H1 (cell line): ENCODE results near the gene TOP1. TPM values are rescaled to one million over a fixed set of nuclear protein-coding genes. Genes with fewer than 3 reads are reported as not detected.

Source experiments
- CBX8 ChIP-seq: fragments of 300-800, 300-1000 bp; sonication (generic); IDR thresholded peaks from 2 replicates; pipeline ENCODE4 v1.7.1; 2016; ENCODE audit warnings: low read depth, low read length, borderline replicate concordance
- CHD1 ChIP-seq: IDR thresholded peaks from 2 replicates; pipeline ENCODE4 v1.6.1; 2012; ENCODE audit warnings: low read depth, low read length, improper control_type of control experiment
- CTBP2 ChIP-seq: IDR thresholded peaks from 2 replicates; pipeline ENCODE4 v1.7.0; 2011; ENCODE audit warnings: borderline replicate concordance, mild to moderate bottlenecking, moderate library complexity, mixed read lengths, low read length; ENCODE audit not compliant: insufficient read depth, insufficient read length
- JUN ChIP-seq: IDR thresholded peaks from 2 replicates; pipeline ENCODE4 v1.6.1; 2011; ENCODE audit warnings: low read depth, mild to moderate bottlenecking, improper control_type of control experiment, low read length
- NRF1 ChIP-seq: IDR thresholded peaks from 2 replicates; pipeline ENCODE4 v1.6.1; 2011; ENCODE audit warnings: mild to moderate bottlenecking, low read depth, low read length, improper control_type of control experiment
- SIN3A ChIP-seq, 2 experiments: IDR thresholded peaks in 1 of 2; conservative IDR thresholded peaks in 1 of 2; 2 replicates each; pipeline ENCODE4 v1.6.1; 2011 to 2012; ENCODE audit warnings: low read length in 2 of 2, improper control_type of control experiment in 1 of 2, low read depth in 1 of 2, mild to moderate bottlenecking in 1 of 2
- SP2 ChIP-seq: IDR thresholded peaks from 2 replicates; pipeline ENCODE4 v1.6.1; 2012; ENCODE audit warnings: mild to moderate bottlenecking, low read length, inconsistent platforms
- TEAD4 ChIP-seq: IDR thresholded peaks from 2 replicates; pipeline ENCODE4 v1.6.1; 2012; ENCODE audit warnings: low read depth, low read length, inconsistent platforms, mixed read lengths
- polyA plus RNA-seq, 7 experiments: library from polyadenylated mRNA; depleted of rRNA in 3 of 7; stranded (reverse) in 5 of 7; unstranded in 2 of 7; fragments of >200 nt in 5 of 7; fragments of 200-250 nt in 2 of 7; gene quantifications; 1 replicate in 5 of 7; 2 replicates in 1 of 7; 4 replicates in 1 of 7; pipeline versions ENCODE4 v1.2.1 to v1.2.3, GENCODE V29; 2011 to 2013; ENCODE audit warnings: missing spikeins in 2 of 7, mixed read lengths in 2 of 7
- total RNA-seq: library from RNA; stranded (reverse); fragmentation: NEBNext Ultra II Directional; extraction: Animal tissue kit (Norgen Biotek cat#: 25700); gene quantifications from 2 replicates; pipeline ENCODE4 v1.2.1, GENCODE V29; 2021
- TF ChIP-seq, protein P1 (sequence below): fragments of 300-600 bp; sonication (generic); IDR thresholded peaks from 2 replicates; pipeline ENCODE4 v1.7.1; 2012; ENCODE audit warnings: low read length, moderate library complexity, mild to moderate bottlenecking, inconsistent platforms; ENCODE audit not compliant: insufficient replicate concordance

Gene TOP1
- total and polyA plus RNA-seq, 2 of the 8 experiments (the other 6 are each of a cell fraction or from before 2014, with no cell fraction given), result 7.4 to 108 TPM

DNA sequence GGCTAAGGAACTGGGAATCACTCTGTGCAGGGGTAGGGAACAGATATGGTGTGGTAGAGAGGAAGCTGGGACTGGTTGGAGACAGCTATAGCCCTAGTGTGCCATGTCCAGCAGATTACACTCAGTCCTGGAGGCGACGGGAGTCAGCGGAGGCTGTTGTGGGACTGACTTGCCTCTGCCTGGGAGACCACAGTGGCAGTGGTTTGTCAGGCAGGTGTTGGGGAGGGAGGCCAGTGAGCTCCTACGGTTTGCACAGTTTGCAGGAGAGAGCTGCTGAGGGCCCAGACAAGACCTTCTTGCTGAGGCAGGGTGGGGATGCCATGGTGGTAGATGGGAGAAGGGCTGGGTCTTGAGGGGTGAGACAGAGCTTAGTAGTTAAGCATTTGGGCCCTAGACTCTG is 113.6 kb downstream of the TOP1 start (continued):
- TF ChIP-seq, protein P1, sequence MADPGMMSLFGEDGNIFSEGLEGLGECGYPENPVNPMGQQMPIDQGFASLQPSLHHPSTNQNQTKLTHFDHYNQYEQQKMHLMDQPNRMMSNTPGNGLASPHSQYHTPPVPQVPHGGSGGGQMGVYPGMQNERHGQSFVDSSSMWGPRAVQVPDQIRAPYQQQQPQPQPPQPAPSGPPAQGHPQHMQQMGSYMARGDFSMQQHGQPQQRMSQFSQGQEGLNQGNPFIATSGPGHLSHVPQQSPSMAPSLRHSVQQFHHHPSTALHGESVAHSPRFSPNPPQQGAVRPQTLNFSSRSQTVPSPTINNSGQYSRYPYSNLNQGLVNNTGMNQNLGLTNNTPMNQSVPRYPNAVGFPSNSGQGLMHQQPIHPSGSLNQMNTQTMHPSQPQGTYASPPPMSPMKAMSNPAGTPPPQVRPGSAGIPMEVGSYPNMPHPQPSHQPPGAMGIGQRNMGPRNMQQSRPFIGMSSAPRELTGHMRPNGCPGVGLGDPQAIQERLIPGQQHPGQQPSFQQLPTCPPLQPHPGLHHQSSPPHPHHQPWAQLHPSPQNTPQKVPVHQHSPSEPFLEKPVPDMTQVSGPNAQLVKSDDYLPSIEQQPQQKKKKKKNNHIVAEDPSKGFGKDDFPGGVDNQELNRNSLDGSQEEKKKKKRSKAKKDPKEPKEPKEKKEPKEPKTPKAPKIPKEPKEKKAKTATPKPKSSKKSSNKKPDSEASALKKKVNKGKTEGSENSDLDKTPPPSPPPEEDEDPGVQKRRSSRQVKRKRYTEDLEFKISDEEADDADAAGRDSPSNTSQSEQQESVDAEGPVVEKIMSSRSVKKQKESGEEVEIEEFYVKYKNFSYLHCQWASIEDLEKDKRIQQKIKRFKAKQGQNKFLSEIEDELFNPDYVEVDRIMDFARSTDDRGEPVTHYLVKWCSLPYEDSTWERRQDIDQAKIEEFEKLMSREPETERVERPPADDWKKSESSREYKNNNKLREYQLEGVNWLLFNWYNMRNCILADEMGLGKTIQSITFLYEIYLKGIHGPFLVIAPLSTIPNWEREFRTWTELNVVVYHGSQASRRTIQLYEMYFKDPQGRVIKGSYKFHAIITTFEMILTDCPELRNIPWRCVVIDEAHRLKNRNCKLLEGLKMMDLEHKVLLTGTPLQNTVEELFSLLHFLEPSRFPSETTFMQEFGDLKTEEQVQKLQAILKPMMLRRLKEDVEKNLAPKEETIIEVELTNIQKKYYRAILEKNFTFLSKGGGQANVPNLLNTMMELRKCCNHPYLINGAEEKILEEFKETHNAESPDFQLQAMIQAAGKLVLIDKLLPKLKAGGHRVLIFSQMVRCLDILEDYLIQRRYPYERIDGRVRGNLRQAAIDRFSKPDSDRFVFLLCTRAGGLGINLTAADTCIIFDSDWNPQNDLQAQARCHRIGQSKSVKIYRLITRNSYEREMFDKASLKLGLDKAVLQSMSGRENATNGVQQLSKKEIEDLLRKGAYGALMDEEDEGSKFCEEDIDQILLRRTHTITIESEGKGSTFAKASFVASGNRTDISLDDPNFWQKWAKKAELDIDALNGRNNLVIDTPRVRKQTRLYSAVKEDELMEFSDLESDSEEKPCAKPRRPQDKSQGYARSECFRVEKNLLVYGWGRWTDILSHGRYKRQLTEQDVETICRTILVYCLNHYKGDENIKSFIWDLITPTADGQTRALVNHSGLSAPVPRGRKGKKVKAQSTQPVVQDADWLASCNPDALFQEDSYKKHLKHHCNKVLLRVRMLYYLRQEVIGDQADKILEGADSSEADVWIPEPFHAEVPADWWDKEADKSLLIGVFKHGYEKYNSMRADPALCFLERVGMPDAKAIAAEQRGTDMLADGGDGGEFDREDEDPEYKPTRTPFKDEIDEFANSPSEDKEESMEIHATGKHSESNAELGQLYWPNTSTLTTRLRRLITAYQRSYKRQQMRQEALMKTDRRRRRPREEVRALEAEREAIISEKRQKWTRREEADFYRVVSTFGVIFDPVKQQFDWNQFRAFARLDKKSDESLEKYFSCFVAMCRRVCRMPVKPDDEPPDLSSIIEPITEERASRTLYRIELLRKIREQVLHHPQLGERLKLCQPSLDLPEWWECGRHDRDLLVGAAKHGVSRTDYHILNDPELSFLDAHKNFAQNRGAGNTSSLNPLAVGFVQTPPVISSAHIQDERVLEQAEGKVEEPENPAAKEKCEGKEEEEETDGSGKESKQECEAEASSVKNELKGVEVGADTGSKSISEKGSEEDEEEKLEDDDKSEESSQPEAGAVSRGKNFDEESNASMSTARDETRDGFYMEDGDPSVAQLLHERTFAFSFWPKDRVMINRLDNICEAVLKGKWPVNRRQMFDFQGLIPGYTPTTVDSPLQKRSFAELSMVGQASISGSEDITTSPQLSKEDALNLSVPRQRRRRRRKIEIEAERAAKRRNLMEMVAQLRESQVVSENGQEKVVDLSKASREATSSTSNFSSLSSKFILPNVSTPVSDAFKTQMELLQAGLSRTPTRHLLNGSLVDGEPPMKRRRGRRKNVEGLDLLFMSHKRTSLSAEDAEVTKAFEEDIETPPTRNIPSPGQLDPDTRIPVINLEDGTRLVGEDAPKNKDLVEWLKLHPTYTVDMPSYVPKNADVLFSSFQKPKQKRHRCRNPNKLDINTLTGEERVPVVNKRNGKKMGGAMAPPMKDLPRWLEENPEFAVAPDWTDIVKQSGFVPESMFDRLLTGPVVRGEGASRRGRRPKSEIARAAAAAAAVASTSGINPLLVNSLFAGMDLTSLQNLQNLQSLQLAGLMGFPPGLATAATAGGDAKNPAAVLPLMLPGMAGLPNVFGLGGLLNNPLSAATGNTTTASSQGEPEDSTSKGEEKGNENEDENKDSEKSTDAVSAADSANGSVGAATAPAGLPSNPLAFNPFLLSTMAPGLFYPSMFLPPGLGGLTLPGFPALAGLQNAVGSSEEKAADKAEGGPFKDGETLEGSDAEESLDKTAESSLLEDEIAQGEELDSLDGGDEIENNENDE, result no peak
- no peak for TF ChIP-seq NRF1
- TF ChIP-seq TEAD4, result no peak
- no peak for TF ChIP-seq CHD1
- no peak for TF ChIP-seq JUN
- TF ChIP-seq SP2, result no peak
- no peak for TF ChIP-seq CBX8
- TF ChIP-seq CTBP2, result no peak
- no peak for TF ChIP-seq SIN3A (conservative IDR thresholded peaks at IDR 0.05 in 1 of 2, IDR thresholded peaks at IDR 0.05 in 1 of 2; ENCODE audit: low read depth in 1 of 2, low read length in 2 of 2)
